Neural crest cell (in vitro differentiated cells): ENCODE measurements around the gene PRF1. TPM values are rescaled to one million over a fixed set of nuclear protein-coding genes. Genes with fewer than 3 reads are reported as not detected.
"Not testable (repeated sequence)": the region's sequence is repeated elsewhere in the genome, so short reads cannot be mapped to it uniquely, and the experiment has no call there.

ENCODE experiments used
- DNase-seq: peaks from one replicate; pipeline ENCODE4 v3.0.0; 2021; ENCODE audit warnings: low read depth, mixed read lengths, low spot score
- H3K27ac Mint-ChIP-seq: one replicate; pipeline ENCODE4 v1.8.0; 2021; ENCODE audit warnings: mild to moderate bottlenecking, mixed read lengths; ENCODE audit not compliant: unreplicated experiment
- H3K27me3 Mint-ChIP-seq: 2 replicates; pipeline ENCODE4 v1.8.0; 2021; ENCODE audit warnings: low read depth, mild to moderate bottlenecking, mixed read lengths
- H3K36me3 Mint-ChIP-seq: 2 replicates; pipeline ENCODE4 v1.8.0; 2021; ENCODE audit warnings: low read depth, mild to moderate bottlenecking, mixed read lengths
- H3K4me1 Mint-ChIP-seq: 2 replicates; pipeline ENCODE4 v1.8.0; 2021; ENCODE audit warnings: mixed read lengths
- H3K4me3 Mint-ChIP-seq: one replicate; pipeline ENCODE4 v1.8.0; 2021; ENCODE audit warnings: mild to moderate bottlenecking, mixed read lengths
- H3K9me3 Mint-ChIP-seq: 2 replicates; pipeline ENCODE4 v1.8.0; 2021; ENCODE audit warnings: mixed read lengths
- CTCF ChIP-seq: fragments of 200-600 bp; sonication (generic); conservative IDR thresholded peaks from 2 replicates; pipeline ENCODE4 v1.5.0; 2021; ENCODE audit warnings: antibody characterized with exemption, mild to moderate bottlenecking
- total RNA-seq: library from RNA; stranded (reverse); gene quantifications from 2 replicates; pipeline ENCODE4 v1.2.1, GENCODE V29; 2021

PRF1 gene
- total RNA-seq, 1 donor from 2014 or later: not detected

GRCh38 chr10:70615784-70616522 lies 13.4 kb upstream of the PRF1 start:
- H3K36me3 Mint-ChIP-seq: peaks cover 10% of the 10 kb centered on the region
- peaks cover 7% of the 10 kb centered on the region for H3K9me3 Mint-ChIP-seq
- no peak for DNase-seq
- no peak overlapping the region for H3K27ac Mint-ChIP-seq
- TF ChIP-seq CTCF: no peak
- no peaks in the 10 kb centered on the region for H3K27me3 Mint-ChIP-seq
- peaks cover 5% of the 10 kb centered on the region for H3K4me1 Mint-ChIP-seq
- H3K4me3 Mint-ChIP-seq: no peak overlapping the region

GRCh38 chr10:70615211-70615610 lies 12.7 kb upstream of the PRF1 start:
- no peak for DNase-seq
- H3K4me1 Mint-ChIP-seq: peaks cover 5% of the 10 kb centered on the region
- H3K27ac Mint-ChIP-seq: no peak overlapping the region
- peaks cover 5% of the 10 kb centered on the region for H3K36me3 Mint-ChIP-seq
- no peaks in the 10 kb centered on the region for H3K27me3 Mint-ChIP-seq
- H3K4me3 Mint-ChIP-seq: no peak overlapping the region
- TF ChIP-seq CTCF: no peak
- H3K9me3 Mint-ChIP-seq: peaks cover 4% of the 10 kb centered on the region

- not testable (repeated sequence) for H3K27ac Mint-ChIP-seq, H3K36me3 Mint-ChIP-seq, H3K4me1 Mint-ChIP-seq, H3K9me3 Mint-ChIP-seq, H3K4me3 Mint-ChIP-seq, H3K27me3 Mint-ChIP-seq, DNase-seq
Measured at GRCh38 chr10:70614364-70614763, 11.8 kb upstream of the PRF1 start.

GRCh38 chr10:70613941-70614340 lies 11.4 kb upstream of the PRF1 start:
- Mint-ChIP-seq H3K27me3 (no peaks in the 10 kb centered on the region), H3K4me1 (peaks cover 5% of the 10 kb centered on the region), H3K4me3 (no peak overlapping the region), H3K27ac (no peak overlapping the region), H3K36me3 (no peaks in the 10 kb centered on the region), H3K9me3 (no peaks in the 10 kb centered on the region)
- DNase-seq: no peak
- TF ChIP-seq CTCF: no peak

- peaks cover 5% of the 10 kb centered on the region for H3K4me1 Mint-ChIP-seq
- H3K27ac Mint-ChIP-seq: no peak overlapping the region
- no peak overlapping the region for H3K4me3 Mint-ChIP-seq
- no peaks in the 10 kb centered on the region for H3K27me3 Mint-ChIP-seq
- no peaks in the 10 kb centered on the region for H3K36me3 Mint-ChIP-seq
- H3K9me3 Mint-ChIP-seq: no peaks in the 10 kb centered on the region
- no peak for TF ChIP-seq CTCF
- no peak for DNase-seq
Measured at GRCh38 chr10:70607936-70608335, 5.4 kb upstream of the PRF1 start.

GRCh38 chr10:70605161-70605560 lies 2.6 kb upstream of the PRF1 start:
- Mint-ChIP-seq H3K27me3 (no peaks in the 10 kb centered on the region), H3K27ac (no peak overlapping the region), H3K4me3 (no peak overlapping the region), H3K9me3 (no peaks in the 10 kb centered on the region), H3K36me3 (no peaks in the 10 kb centered on the region), H3K4me1 (no peaks in the 10 kb centered on the region)
- no peak for TF ChIP-seq CTCF
- DNase-seq: no peak
